ENCODE data around the gene MANSC1. TPM values are rescaled to one million over a fixed set of nuclear protein-coding genes. Genes with fewer than 3 reads are reported as not detected.

Gene MANSC1
- total and polyA plus RNA-seq, 2 of the 13 experiments (the other 11 are each of a cell fraction or from before 2014, with no cell fraction given), result 1.9 to 4.2 TPM

DNA sequence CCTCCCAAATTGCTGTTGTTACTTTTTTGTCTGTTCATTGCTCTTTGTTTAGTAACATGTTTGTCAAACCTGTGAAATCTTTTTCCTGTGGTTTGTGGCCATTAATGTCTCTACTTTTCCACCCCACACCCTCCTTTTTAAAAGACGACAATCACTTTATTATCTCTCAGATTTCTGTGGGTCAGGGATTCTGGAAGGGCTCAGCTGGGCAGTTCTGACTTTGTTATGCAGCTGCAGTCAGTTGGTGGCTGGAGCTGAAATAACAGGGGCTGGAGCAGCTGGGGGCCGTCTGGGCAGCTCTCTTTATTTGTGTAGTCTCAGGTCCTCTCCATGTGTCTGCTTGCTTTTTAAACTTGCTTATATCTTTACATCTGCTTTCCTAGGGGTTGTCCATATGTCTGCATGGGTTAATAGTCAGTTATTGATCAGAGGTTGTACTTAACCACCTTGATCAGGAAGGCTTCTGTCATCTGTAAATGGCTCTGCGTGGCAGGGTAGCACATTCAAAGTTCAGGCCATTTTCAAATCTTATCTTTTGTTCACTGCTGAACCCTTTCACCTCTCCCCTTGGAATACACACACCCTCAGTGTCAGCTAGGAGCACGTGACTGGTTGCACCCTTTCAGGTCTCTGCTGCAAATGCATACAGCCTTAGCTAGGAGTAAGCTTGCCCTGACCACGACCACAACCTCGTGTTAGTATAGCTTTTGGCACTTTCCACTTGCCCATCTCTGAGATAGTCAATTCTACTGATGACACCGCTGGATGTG, 34.7 kb upstream of the MANSC1 start (continued):
- TF ChIP-seq XRCC5 (optimal IDR thresholded peaks at IDR 0.05; ENCODE audit: low read length), result no peak
- TF ChIP-seq REXO4 (CRISPR knock-in tag; IDR thresholded peaks at IDR 0.05; ENCODE audit: borderline replicate concordance), result no peak
- no peak for TF ChIP-seq ZNF839 (CRISPR knock-in tag; IDR thresholded peaks at IDR 0.05; ENCODE audit: borderline replicate concordance)
- peak; percentile 60; the same call in 1 of the 2 replicates for TF ChIP-seq ZNF614 (CRISPR knock-in tag; IDR thresholded peaks at IDR 0.05; ENCODE audit: borderline replicate concordance)
- TF ChIP-seq SAP130 (CRISPR knock-in tag; IDR thresholded peaks at IDR 0.05; ENCODE audit: low read depth), result peak; percentile 66
- TF ChIP-seq ZSCAN31 (CRISPR knock-in tag; IDR thresholded peaks at IDR 0.05; ENCODE audit: low read depth), result peak; percentile 59; the same call in 1 of the 2 replicates
- TF ChIP-seq ONECUT2 (CRISPR knock-in tag; IDR thresholded peaks at IDR 0.05), result peak; percentile 68
- peak; percentile 47; the same call in 1 of the 2 replicates for TF ChIP-seq KAT8 (CRISPR knock-in tag; IDR thresholded peaks at IDR 0.05)
- TF ChIP-seq ZNF781 (CRISPR knock-in tag; IDR thresholded peaks at IDR 0.05; ENCODE audit: borderline replicate concordance, not compliant biosample characterization), result no peak
- peak; percentile 75 for TF ChIP-seq MIXL1 (CRISPR knock-in tag; IDR thresholded peaks at IDR 0.05)
- TF ChIP-seq ZNF776 (CRISPR knock-in tag; IDR thresholded peaks at IDR 0.05), result no peak
- TF ChIP-seq, protein P1, sequence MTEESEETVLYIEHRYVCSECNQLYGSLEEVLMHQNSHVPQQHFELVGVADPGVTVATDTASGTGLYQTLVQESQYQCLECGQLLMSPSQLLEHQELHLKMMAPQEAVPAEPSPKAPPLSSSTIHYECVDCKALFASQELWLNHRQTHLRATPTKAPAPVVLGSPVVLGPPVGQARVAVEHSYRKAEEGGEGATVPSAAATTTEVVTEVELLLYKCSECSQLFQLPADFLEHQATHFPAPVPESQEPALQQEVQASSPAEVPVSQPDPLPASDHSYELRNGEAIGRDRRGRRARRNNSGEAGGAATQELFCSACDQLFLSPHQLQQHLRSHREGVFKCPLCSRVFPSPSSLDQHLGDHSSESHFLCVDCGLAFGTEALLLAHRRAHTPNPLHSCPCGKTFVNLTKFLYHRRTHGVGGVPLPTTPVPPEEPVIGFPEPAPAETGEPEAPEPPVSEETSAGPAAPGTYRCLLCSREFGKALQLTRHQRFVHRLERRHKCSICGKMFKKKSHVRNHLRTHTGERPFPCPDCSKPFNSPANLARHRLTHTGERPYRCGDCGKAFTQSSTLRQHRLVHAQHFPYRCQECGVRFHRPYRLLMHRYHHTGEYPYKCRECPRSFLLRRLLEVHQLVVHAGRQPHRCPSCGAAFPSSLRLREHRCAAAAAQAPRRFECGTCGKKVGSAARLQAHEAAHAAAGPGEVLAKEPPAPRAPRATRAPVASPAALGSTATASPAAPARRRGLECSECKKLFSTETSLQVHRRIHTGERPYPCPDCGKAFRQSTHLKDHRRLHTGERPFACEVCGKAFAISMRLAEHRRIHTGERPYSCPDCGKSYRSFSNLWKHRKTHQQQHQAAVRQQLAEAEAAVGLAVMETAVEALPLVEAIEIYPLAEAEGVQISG (CRISPR knock-in tag; IDR thresholded peaks at IDR 0.05), result peak; percentile 50; the same call in 1 of the 2 replicates
- TF ChIP-seq FOXP1 (IDR thresholded peaks at IDR 0.05), result no peak
- peak; percentile 59; the same call in 1 of the 2 replicates for TF ChIP-seq FOXP1 (CRISPR knock-in tag; IDR thresholded peaks at IDR 0.05)
- TF ChIP-seq ZNF543 (CRISPR knock-in tag; IDR thresholded peaks at IDR 0.05), result no peak
- TF ChIP-seq, protein P2, sequence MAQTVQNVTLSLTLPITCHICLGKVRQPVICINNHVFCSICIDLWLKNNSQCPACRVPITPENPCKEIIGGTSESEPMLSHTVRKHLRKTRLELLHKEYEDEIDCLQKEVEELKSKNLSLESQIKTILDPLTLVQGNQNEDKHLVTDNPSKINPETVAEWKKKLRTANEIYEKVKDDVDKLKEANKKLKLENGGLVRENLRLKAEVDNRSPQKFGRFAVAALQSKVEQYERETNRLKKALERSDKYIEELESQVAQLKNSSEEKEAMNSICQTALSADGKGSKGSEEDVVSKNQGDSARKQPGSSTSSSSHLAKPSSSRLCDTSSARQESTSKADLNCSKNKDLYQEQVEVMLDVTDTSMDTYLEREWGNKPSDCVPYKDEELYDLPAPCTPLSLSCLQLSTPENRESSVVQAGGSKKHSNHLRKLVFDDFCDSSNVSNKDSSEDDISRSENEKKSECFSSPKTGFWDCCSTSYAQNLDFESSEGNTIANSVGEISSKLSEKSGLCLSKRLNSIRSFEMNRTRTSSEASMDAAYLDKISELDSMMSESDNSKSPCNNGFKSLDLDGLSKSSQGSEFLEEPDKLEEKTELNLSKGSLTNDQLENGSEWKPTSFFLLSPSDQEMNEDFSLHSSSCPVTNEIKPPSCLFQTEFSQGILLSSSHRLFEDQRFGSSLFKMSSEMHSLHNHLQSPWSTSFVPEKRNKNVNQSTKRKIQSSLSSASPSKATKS (CRISPR knock-in tag; IDR thresholded peaks at IDR 0.05), result no peak
- peak; percentile 45; the same call in 1 of the 2 replicates for TF ChIP-seq ZNF782 (CRISPR knock-in tag; IDR thresholded peaks at IDR 0.05; ENCODE audit: borderline replicate concordance)
- TF ChIP-seq ZNF768 (CRISPR knock-in tag; IDR thresholded peaks at IDR 0.05), result no peak
- peak; percentile 81 for TF ChIP-seq SOX5 (CRISPR knock-in tag; IDR thresholded peaks at IDR 0.05; ENCODE audit: borderline replicate concordance)
- TF ChIP-seq HHEX (CRISPR knock-in tag; IDR thresholded peaks at IDR 0.05), result no peak
- TF ChIP-seq ZNF746 (CRISPR knock-in tag; IDR thresholded peaks at IDR 0.05), result no peak; the same call in 1 of the 2 replicates
- peak; percentile 75; the same call in 1 of the 2 replicates for TF ChIP-seq MYC (CRISPR knock-in tag; IDR thresholded peaks at IDR 0.05; ENCODE audit: borderline replicate concordance)
- no peak; the same call in 1 of the 2 replicates for TF ChIP-seq MED13 (CRISPR knock-in tag; IDR thresholded peaks at IDR 0.05)
- peak; percentile 70; the same call in 1 of the 2 replicates for TF ChIP-seq RBAK (CRISPR knock-in tag; IDR thresholded peaks at IDR 0.05)
- no peak for TF ChIP-seq SAFB2 (CRISPR knock-in tag; IDR thresholded peaks at IDR 0.05; ENCODE audit: borderline replicate concordance, low read depth)
- TF ChIP-seq, protein P3, sequence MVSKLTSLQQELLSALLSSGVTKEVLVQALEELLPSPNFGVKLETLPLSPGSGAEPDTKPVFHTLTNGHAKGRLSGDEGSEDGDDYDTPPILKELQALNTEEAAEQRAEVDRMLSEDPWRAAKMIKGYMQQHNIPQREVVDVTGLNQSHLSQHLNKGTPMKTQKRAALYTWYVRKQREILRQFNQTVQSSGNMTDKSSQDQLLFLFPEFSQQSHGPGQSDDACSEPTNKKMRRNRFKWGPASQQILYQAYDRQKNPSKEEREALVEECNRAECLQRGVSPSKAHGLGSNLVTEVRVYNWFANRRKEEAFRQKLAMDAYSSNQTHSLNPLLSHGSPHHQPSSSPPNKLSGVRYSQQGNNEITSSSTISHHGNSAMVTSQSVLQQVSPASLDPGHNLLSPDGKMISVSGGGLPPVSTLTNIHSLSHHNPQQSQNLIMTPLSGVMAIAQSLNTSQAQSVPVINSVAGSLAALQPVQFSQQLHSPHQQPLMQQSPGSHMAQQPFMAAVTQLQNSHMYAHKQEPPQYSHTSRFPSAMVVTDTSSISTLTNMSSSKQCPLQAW (CRISPR knock-in tag; IDR thresholded peaks at IDR 0.05), result peak; percentile 74; the same call in 1 of the 2 replicates

Measured in HepG2 (cell line).